Stimulated activated CD8-positive, alpha-beta memory T cell treated with anti-CD3 and anti-CD28 coated beads, Interleukin-7, amount 100 ng/mL, for 24 hours (primary cell): Measurements from ENCODE around the gene TAOK3.
A peak's percentile ranks its signal among the peaks of the same experiment; 100 is the strongest.
"Not testable (repeated sequence)": the region's sequence is repeated elsewhere in the genome, so short reads cannot be mapped to it uniquely, and the experiment has no call there.

Experiments used
- DNase-seq: peaks from one replicate; pipeline ENCODE4 v3.0.0-alpha.2; 2020; ENCODE audit warnings: low read depth

The TAOK3 gene

GRCh38 chr12:118372541-118373495, at the start of gene TAOK3:
Gene TAOK3, minus strand, starts transcription at chr12:118372907. Its CDS starts 117,340 bp downstream, at chr12:118255567.
- DNase-seq: peak; percentile 91

- no peak for DNase-seq
These were observed 48.0 kb upstream of the TAOK3 start for GRCh38 chr12:118420673-118421072.

- DNase-seq: no peak
These were observed 45.8 kb upstream of the TAOK3 start for GRCh38 chr12:118418385-118419057.

GRCh38 chr12:118417942-118418341, 45.2 kb upstream of the TAOK3 start:
- no peak for DNase-seq

GRCh38 chr12:118409834-118410233, 37.1 kb upstream of the TAOK3 start:
- DNase-seq: no peak

- not testable (repeated sequence) for DNase-seq
These were observed 35.5 kb upstream of the TAOK3 start for GRCh38 chr12:118408241-118408640.

- DNase-seq: peak; percentile 26
These were observed 32.3 kb upstream of the TAOK3 start for GRCh38 chr12:118404876-118405521.

- no peak for DNase-seq
These were observed 29.5 kb upstream of the TAOK3 start for GRCh38 chr12:118402251-118402650.

DNA sequence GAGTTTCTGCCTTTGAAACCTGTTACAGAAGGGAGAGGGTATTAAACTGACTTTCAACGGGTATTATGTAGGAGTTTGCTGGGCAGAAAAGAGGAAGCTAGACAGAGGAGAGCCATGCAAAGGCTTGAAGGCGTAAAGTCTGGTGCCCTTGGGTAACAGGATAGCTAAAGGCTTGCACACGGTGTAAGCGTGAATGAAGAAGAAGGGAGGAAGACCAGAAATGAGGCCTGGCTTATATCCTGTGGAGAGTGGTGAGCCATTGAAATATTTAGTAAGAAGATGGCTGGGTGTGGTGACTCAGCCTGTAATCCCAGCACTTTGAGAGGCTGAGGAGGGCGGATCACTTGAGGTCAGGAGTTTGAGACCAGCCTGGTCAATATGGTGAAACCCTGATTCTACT, 26.2 kb upstream of the TAOK3 start:
- no peak for DNase-seq

DNA sequence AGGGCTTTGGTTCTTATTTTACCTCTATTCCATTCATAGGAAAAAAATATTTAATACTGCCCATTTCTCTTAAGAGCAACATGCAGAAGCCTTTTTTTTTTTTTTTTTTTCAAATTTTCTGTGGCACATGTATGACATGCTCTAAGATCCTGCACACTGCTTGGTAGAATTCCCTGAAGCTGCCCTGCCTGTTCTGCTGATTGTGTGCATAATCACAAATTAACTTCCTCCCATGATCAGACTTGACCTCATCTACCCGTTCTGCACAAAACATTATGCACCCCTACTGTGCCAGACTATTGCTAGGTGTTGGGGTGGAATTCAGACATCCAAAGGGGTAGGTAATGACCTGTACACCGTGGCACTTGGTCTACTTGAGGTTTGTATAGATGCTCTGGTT, 25.8 kb upstream of the TAOK3 start:
- DNase-seq: no peak

DNA sequence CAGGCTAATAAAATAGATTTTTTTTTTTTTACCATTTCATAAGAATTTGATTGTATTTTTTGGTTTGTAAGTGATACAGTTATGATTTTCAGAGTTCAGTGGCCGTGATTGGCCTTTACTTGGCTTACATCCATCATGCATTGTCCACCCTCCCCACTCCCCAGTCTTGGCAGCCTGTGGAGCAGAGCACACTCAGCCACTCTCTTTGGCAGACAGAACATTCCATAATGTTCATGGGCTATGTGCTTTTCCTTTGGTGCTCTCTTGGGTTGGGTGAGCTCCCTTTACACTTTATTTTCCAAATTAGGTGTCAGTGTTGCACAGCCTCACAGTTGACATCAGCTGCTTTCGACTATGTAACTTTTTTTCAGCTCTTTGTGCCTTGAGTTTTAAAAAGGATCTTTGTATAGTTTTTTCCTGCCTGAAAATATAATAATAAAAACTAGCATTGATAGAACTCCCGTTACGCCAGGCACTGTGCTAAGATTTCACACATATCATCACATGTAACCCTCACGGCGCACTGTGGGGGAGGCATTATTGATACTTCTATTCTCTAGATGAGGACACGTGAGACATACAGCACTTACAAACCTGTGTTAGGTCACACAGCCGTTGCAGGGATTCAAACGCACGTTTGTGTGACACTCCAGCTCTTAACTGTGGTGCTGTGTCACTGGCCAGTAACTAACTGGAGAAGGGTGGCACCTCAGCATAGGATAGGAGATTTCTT, 25.2 kb upstream of the TAOK3 start:
- no peak for DNase-seq

DNA sequence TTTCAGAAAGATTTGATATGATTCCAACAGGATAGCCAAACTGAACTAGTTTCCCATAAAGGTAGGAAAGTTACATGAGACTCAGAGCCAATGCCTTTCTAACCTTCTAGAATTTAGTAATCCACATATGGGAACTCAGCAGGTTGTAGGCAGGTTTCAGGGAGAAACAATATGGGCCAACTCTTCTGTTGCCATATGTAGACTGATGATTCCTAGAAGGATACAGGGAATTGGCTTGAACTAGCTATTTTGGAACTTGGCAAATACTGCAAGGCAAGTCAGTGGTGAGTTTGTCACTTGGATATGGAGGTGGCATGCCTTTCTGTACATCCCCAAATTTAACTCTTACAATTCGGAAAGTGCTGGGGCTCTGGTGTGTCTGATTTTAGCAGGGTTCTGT, 19.1 kb upstream of the TAOK3 start:
- no peak for DNase-seq

- no peak for DNase-seq
These were observed 18.7 kb upstream of the TAOK3 start for GRCh38 chr12:118391424-118391823.

- DNase-seq: peak; percentile 71
These were observed 5.3 kb upstream of the TAOK3 start for GRCh38 chr12:118377884-118378470.

- DNase-seq: no peak
These were observed 4.5 kb upstream of the TAOK3 start for GRCh38 chr12:118377021-118377883.

GRCh38 chr12:118376089-118377020, 3.6 kb upstream of the TAOK3 start, which contains the start of gene SUDS3:
Gene SUDS3, plus strand, starts transcription at chr12:118376555. Its CDS starts 137 bp downstream, at chr12:118376692.
- DNase-seq: peak; percentile 89

- DNase-seq: no peak
These were observed 2.6 kb upstream of the TAOK3 start for GRCh38 chr12:118375348-118375747.

DNA sequence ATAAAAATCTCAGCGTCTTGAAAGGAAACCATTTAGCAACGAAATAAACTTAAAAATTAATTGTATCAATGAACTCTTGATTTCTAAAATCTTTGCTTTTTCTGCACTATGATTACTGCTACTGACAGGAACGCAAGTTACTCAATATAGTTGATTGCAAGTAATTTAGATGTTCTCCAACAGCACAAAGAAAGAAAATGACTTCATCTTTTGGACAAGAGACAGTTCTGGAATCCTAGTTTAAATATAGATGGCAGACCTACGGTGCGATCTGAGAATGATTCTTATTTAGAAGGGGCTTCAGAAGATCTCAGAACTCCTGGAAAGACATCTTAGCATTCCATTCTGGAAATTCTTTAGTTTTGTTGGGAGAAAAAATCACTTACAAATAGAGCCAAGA, 2.2 kb upstream of the TAOK3 start:
- no peak for DNase-seq

DNA sequence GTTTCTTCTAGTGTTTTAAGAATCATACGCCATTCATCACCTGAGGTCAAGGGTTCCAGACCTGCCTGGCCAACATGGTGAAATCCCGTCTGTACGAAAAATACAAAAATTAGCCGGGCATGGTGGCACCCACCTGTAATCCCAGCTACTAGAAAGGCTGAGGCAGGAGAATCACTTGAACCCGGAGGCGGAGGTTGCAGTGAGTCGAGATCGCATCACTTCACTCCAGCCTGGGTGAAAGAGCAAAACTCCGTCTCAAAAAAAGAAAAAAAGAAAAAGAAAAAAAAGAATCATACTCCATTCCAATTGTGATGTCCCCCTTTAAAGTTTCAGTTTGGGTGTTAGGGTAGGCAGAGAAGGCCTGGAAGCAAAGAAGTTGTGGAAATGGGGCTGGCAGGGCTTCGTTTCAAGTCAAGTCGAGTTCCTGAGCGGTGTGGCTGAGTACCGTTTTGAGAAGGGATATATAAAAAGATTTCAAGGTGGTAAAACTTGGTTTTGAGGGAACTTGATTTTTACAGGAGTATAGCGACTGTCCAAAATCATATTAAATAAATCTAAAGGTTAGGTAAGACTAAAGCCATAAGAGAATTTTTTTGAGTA, 1.5 kb upstream of the TAOK3 start:
- DNase-seq: no peak
